Activated CD4-positive, alpha-beta T cell treated with anti-CD3 and anti-CD28 coated beads for 1 hour (primary cell): Measurements from ENCODE around the gene PTGER1.
A peak's percentile ranks its signal among the peaks of the same experiment; 100 is the strongest.

Source experiments
- DNase-seq: peaks from one replicate; pipeline ENCODE4 v3.0.0-alpha.2; 2020

PTGER1 gene

GRCh38 chr19:14441041-14441938 lies 33.9 kb downstream of the PTGER1 start:
- DNase-seq: no peak

GRCh38 chr19:14440049-14440448 lies 35.1 kb downstream of the PTGER1 start:
- peak; percentile 64 for DNase-seq

GRCh38 chr19:14439014-14439413 lies 36.1 kb downstream of the PTGER1 start:
- DNase-seq: no peak

GRCh38 chr19:14437578-14438140 lies 37.5 kb downstream of the PTGER1 start:
- no peak for DNase-seq

- DNase-seq: no peak
These were observed 39.7 kb downstream of the PTGER1 start for GRCh38 chr19:14435320-14436050.

GRCh38 chr19:14434543-14435319 lies 40.4 kb downstream of the PTGER1 start:
- DNase-seq: peak; percentile 21

- peak; percentile 43 for DNase-seq
These were observed 41.3 kb downstream of the PTGER1 start for GRCh38 chr19:14433554-14434501.

GRCh38 chr19:14432791-14433553 lies 42.2 kb downstream of the PTGER1 start, which contains the start of gene PKN1:
TSS of gene PKN1 (plus strand) at chr19:14433306. CDS start at chr19:14433522, 216 bp downstream.
- DNase-seq: peak; percentile 27

- DNase-seq: no peak
These were observed 44.4 kb downstream of the PTGER1 start for GRCh38 chr19:14430712-14431111.

- no peak for DNase-seq
These were observed 46.2 kb downstream of the PTGER1 start for GRCh38 chr19:14428882-14429416.

GRCh38 chr19:14427461-14427860 lies 47.7 kb downstream of the PTGER1 start:
- DNase-seq: no peak

GRCh38 chr19:14425696-14426138 lies 49.4 kb downstream of the PTGER1 start:
- no peak for DNase-seq
